Limb (tissue), 2 donors: ENCODE measurements around the gene GOLGA6L1.
A peak's percentile ranks its signal among the peaks of the same experiment; 100 is the strongest.
"Not testable (repeated sequence)": the region's sequence is repeated elsewhere in the genome, so short reads cannot be mapped to it uniquely, and the experiment has no call there.

Experiments used
- DNase-seq, 2 donors: peaks; one replicate each; pipeline ENCODE4 v3.0.0-alpha.2; 2016; ENCODE audit errors: extremely low spot score in 2 of 2

GOLGA6L1 gene, protein sequence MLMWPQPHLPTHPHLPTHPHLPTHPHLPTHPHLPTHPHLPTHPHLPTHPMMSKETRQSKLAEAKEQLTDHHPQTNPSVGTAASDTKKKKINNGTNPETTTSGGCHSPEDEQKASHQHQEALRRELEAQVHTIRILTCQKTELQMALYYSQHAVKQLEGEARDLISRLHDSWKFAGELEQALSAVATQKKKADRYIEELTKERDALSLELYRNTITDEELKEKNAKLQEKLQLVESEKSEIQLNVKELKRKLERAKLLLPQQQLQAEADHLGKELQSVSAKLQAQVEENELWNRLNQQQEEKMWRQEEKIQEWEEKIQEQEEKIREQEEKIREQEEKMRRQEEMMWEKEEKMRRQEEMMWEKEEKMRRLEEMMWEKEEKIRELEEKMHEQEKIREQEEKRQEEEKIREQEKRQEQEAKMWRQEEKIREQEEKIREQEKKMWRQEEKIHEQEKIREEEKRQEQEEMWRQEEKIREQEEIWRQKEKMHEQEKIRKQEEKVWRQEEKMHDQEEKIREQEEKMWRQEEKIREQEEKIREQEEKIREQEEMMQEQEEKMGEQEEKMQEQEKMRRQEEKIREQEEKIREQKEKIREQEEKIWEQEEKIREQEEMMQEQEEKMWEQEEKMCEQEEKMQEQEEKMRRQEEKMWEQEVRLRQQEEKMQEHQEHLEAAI

DNA sequence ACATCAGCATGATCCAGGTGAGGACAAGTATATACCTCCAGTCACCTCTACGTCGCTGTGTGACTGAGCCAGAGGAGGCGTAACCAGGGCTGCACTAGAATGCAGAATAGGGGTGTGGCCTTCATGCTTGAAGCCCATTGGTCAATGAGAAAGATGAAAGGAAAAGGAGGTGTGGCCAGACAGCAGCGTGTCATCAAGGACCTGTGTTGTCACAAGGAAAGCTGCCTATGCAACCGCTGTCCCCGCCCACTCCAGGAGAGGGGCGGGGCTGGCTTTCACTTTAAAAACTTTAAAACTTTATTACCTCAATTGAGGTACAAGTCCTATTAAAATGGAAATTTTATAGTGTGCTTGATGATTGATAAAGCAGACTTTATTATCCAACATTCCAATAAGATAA, at the start of gene GOLGA6L1:
Gene GOLGA6L1 (minus strand): TSS at position 101 of the 400 bp plus-strand sequence. CDS start 91 bp downstream, at position 10.
- DNase-seq = not testable (repeated sequence)

DNA sequence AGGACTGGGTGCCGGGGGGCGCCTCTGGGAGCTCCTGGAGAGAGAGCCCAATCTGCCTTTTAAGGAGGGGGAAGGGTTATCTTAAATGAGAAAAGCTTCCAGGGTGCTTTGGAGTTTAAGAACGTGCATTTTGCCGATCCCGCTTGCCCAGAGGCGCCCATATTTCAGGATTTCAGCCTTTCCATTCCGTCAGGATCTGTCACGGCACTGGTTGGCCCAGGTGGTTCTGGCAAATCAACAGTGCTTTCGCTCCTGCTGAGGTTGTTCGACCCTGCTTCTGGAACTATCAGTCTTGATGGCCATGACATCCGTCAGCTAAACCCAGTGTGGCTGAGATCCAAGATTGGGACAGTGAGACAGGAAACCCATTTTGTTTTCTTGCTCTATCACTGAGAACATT, 44.6 kb upstream of the GOLGA6L1 start:
- DNase-seq = not testable (repeated sequence)

DNA sequence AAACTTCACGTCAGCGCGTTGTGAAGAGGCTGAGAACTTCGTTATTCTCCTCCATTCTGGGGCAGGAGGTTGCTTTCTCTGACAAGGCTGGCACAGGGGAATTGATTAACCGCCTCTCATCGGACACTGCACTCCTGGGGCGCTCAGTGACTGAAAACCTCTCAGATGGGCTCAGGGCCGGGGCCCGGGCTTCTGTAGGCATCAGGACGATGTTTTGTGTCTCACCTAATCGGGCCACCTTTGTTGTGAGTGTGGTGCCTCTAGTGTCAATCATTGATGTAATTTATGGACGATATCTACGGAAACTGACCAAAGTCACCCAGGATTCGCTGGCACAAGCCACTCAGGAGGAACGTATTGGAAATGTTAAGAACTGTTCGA, 43.9 kb upstream of the GOLGA6L1 start:
- DNase-seq = not testable (repeated sequence)

- DNase-seq = peak in 1 of 2 donors; percentile 9
Measured at GRCh38 chr15:23179768-23180546, 43.3 kb upstream of the GOLGA6L1 start.

DNA sequence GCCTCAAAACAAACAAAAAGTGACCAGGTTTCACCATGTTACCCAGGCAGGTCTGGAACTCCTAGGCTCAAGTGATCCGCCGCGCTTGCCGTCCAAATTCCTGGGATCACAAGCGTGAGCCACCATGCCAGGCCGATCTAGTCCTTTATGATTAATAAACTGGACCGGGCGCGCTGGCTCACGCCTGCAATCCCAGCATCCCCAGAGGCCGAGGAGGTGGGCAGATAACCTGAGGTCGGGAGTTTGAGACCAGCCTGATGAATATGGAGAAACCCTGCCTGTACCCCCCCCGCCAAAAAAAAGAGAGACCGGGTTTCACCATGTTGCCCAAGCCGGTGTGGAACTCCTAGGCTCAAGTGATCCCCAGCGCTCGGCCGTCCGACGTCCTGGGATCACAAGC, 40.1 kb upstream of the GOLGA6L1 start:
- not testable (repeated sequence) for DNase-seq

GRCh38 chr15:23175606-23176005, 39.0 kb upstream of the GOLGA6L1 start:
- DNase-seq = not testable (repeated sequence)

DNA sequence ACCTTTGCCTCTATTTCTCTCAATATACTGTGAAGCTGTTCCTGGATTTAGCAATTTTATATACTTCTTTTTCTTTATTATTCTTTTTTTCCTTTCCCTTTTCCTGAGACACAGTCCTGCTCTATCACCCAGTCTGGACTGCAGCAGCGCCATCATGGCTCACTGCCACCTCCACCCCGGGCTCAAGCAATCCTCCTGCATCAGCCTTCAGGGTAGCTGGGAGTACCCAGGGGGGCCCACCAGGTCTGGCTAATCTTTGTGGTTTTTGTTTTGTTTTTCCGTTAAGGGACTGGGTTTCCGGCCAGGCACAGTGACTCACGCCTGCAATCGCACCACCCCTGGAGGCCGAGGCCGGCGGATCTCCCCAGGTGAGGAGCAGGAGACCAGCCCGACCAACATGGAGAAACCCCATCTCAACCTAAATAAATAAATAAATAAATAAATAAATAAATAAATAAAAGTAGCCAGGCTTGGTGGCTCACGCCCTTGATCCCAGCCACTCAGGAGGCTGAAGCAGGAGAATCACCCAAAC, 38.1 kb upstream of the GOLGA6L1 start:
- not testable (repeated sequence) for DNase-seq

- DNase-seq = not testable (repeated sequence)
Measured at GRCh38 chr15:23132787-23133186, 3.8 kb downstream of the GOLGA6L1 start.

DNA sequence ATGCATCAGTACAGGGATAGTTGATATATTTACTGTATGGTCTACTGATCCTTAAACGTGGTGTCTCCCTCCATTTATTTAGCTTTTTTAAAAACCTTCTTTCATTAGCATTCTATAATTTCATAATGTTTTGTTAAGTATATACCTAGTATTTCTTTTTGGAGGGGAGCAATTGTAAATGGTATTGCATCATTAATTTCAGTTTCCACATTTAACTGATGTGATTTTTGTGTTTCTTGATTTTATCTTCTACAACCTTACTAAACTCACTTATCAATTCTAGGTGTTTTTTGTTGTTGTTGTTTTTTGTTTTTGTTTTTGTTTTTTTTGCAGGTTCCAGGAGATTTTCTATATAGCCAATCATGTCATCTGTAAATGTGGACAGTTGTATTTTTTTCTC, 18.4 kb downstream of the GOLGA6L1 start:
- DNase-seq = no peak

DNA sequence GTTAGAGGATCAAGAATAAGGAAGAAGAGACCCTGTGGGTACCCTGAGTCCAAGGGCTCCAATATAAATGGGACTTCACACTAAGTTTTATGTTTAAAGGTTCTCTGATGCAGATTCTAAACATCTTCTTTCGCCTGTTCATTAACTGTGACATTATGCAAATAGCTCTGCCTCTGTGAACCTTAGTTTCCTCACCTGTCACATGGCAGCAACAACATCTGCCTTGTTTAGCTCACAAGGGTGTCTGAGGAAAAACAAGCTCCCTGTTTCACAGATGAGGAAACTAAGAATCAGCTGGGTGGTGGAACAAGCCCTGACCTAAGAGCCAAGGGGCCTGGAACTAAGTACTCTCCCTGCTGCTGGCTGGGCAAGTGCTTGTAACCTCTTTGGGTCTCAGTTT, 40.8 kb downstream of the GOLGA6L1 start:
- DNase-seq = no peak

DNA sequence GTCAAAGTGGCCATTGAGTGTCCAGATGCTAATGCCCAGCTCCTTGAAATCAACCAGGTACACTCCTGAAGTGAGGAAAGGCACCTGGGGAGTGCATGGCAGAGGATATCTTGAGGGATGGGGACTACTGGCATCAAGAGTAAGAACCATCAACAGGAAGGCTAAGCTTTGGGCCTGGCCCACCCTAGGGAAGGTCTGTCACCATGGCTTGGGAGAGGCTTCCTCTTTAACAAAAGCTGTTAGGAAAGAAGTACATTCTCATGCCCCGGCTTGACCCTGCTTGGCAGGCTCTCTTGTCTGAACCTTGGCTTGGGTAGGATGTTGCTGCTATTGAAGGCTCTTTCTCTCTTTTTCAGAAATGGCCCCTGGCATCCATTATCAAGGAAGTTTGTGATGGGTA, 53.5 kb downstream of the GOLGA6L1 start:
- no peak for DNase-seq

DNA sequence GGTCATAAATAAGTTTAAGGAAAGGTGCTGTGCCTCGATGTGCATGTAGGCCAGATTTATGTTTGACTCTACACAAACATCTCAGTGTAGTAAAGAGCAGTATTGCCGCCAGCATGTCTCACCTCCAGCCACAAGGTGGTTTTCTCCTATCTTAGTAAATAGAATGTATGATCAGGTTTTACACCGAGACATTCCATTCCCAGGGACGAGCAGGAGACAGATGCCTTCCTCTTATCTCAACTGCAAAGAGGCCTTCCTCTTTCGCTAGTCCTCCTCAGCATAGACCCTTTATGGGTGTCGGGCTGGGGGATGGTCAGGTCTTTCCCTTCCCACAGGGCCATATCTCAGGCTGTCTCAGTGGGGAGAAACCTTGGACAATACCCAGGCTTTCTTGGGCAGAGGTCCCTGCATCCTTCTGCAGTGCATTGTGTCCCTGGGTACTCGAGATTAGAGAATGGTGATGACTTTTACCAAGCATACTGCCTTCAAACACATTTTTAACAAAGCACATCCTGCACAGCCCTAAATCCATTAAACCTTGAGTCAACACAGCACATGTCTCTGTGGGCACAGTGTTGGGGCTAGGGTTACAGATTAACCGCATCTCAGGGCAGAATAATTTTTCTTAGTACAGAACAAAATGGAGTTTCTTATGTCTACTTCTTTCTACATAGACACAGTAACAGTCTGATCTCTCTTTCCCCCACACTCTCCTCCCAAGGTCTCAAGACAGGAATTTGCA, 54.5 kb downstream of the GOLGA6L1 start:
- not testable (repeated sequence) for DNase-seq

DNA sequence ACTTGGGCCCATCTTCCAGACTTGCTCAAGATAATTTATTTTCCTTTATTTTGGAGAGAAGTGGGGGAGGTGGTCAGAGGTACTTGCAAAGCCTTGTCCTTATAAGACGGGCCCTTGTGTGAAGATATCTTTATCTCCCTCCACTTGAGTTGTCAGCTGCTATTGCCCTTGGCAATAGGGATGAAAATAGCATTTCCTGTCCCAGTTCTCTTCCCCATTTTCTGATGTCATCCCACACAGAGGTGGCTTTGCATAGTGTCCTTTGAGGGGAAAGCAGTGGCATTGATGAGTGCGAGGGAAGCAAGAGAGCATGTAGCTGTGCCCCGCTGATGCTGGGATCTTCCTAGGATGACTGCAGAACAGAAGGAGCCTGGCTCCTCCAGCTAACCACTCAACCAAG, 55.4 kb downstream of the GOLGA6L1 start:
- no peak for DNase-seq

DNA sequence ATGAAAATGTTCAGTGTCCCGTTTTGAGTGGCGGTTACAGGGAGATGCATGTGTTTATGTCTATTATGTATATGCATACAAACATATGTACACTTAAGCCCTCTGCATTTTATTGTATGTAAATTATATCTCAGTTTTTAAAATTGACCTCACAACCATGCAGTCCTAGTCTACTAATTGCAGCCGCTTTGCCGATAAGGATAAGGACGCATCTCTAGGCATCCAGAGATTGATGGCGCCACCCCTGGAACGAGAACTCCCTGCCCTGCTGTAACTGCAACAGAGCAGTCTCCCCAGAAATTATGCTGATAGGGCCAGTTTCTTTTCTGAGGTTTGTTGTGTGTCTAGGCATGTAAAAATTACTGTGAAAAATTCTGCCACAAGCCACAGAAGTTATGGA, 56.9 kb downstream of the GOLGA6L1 start:
- no peak for DNase-seq
